HL-60 (cell line): Measurements from ENCODE around the gene PCDHB4.
"Not testable (repeated sequence)": the region's sequence is repeated elsewhere in the genome, so short reads cannot be mapped to it uniquely, and the experiment has no call there.

Source experiments
- DNase-seq, 2 experiments: peaks; one replicate each; pipeline ENCODE4 v3.0.0-alpha.2; 2010 to 2020; ENCODE audit warnings: low read depth in 1 of 2, low spot score in 1 of 2
- H3K27ac ChIP-seq: fragments of 250-450 bp; sonication (Bioruptor Pico); replicated peaks from 2 replicates; pipeline ENCODE4 v1.5.1; 2020; ENCODE audit warnings: mild to moderate bottlenecking, moderate library complexity
- H3K27me3 ChIP-seq: fragments of 250-450 bp; sonication (Bioruptor Pico); 2 replicates; pipeline ENCODE4 v1.5.1; 2021; ENCODE audit warnings: mild to moderate bottlenecking, moderate library complexity; ENCODE audit not compliant: insufficient read depth, poor library complexity, severe bottlenecking
- H3K4me3 ChIP-seq: replicated peaks from 2 replicates; pipeline ENCODE4 v1.5.1; 2011; ENCODE audit warnings: mild to moderate bottlenecking, control low read depth, low read length; ENCODE audit not compliant: insufficient read depth
- GABPA ChIP-seq: IDR thresholded peaks from 2 replicates; pipeline ENCODE4 v1.6.1; 2012; ENCODE audit warnings: low read depth
- POLR2AphosphoS5 ChIP-seq: IDR thresholded peaks from 2 replicates; pipeline ENCODE4 v1.6.1; 2012; ENCODE audit warnings: low read depth
- SPI1 ChIP-seq: IDR thresholded peaks from 2 replicates; pipeline ENCODE4 v1.6.1; 2012; ENCODE audit warnings: low read depth, mild to moderate bottlenecking, borderline replicate concordance
- TF ChIP-seq, protein P1 (sequence below): IDR thresholded peaks from 2 replicates; pipeline ENCODE4 v1.6.1; 2012; ENCODE audit warnings: low read depth; ENCODE audit not compliant: insufficient replicate concordance
- TF ChIP-seq, protein P2 (sequence below): IDR thresholded peaks from one replicate; pipeline ENCODE4 v1.5.1; 2011; ENCODE audit warnings: low read length, control low read depth, inconsistent platforms; ENCODE audit not compliant: insufficient read depth

PCDHB4 gene

DNA sequence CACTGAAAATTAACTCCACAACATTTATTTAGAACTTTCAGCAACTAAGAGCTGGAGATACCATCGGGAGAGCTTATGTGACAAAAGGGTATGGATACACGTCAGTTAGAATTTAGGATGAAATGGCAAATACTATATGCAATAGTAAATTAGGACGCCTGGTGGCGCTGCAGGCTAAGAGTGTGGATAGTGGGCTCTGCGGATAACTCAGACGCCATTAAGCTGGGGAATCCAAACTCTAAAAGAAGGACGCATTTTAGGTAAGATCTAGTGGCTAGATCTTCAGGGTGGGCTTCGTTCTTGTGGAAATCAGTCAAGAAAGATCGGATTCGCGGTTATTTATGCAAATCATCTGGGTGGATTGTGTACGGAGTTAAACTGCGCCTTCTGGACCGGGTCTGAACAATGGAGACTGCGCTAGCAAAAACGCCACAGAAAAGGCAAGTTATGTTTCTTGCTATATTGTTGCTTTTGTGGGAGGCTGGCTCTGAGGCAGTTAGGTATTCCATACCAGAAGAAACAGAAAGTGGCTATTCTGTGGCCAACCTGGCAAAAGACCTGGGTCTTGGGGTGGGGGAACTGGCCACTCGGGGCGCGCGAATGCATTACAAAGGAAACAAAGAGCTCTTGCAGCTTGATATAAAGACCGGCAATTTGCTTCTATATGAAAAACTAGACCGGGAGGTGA is 13.6 kb downstream of the PCDHB4 start, which contains the start of gene PCDHB5:
Gene PCDHB5 (plus strand): TSS at position 177 of the 688 bp plus-strand sequence. CDS start 229 bp downstream, at position 406.
- H3K27me3 ChIP-seq, result no peaks in the 10 kb centered on the region
- TF ChIP-seq, protein P1, sequence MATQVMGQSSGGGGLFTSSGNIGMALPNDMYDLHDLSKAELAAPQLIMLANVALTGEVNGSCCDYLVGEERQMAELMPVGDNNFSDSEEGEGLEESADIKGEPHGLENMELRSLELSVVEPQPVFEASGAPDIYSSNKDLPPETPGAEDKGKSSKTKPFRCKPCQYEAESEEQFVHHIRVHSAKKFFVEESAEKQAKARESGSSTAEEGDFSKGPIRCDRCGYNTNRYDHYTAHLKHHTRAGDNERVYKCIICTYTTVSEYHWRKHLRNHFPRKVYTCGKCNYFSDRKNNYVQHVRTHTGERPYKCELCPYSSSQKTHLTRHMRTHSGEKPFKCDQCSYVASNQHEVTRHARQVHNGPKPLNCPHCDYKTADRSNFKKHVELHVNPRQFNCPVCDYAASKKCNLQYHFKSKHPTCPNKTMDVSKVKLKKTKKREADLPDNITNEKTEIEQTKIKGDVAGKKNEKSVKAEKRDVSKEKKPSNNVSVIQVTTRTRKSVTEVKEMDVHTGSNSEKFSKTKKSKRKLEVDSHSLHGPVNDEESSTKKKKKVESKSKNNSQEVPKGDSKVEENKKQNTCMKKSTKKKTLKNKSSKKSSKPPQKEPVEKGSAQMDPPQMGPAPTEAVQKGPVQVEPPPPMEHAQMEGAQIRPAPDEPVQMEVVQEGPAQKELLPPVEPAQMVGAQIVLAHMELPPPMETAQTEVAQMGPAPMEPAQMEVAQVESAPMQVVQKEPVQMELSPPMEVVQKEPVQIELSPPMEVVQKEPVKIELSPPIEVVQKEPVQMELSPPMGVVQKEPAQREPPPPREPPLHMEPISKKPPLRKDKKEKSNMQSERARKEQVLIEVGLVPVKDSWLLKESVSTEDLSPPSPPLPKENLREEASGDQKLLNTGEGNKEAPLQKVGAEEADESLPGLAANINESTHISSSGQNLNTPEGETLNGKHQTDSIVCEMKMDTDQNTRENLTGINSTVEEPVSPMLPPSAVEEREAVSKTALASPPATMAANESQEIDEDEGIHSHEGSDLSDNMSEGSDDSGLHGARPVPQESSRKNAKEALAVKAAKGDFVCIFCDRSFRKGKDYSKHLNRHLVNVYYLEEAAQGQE, result no peak
- TF ChIP-seq POLR2AphosphoS5 (no peak), SPI1 (no peak), GABPA (no peak)
- TF ChIP-seq, protein P2, sequence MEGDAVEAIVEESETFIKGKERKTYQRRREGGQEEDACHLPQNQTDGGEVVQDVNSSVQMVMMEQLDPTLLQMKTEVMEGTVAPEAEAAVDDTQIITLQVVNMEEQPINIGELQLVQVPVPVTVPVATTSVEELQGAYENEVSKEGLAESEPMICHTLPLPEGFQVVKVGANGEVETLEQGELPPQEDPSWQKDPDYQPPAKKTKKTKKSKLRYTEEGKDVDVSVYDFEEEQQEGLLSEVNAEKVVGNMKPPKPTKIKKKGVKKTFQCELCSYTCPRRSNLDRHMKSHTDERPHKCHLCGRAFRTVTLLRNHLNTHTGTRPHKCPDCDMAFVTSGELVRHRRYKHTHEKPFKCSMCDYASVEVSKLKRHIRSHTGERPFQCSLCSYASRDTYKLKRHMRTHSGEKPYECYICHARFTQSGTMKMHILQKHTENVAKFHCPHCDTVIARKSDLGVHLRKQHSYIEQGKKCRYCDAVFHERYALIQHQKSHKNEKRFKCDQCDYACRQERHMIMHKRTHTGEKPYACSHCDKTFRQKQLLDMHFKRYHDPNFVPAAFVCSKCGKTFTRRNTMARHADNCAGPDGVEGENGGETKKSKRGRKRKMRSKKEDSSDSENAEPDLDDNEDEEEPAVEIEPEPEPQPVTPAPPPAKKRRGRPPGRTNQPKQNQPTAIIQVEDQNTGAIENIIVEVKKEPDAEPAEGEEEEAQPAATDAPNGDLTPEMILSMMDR, result no peak
- H3K27ac ChIP-seq, result no peak within 1 kb of the TSS
- DNase-seq, result no peak
- H3K4me3 ChIP-seq, result no peak within 1 kb of the TSS

DNA sequence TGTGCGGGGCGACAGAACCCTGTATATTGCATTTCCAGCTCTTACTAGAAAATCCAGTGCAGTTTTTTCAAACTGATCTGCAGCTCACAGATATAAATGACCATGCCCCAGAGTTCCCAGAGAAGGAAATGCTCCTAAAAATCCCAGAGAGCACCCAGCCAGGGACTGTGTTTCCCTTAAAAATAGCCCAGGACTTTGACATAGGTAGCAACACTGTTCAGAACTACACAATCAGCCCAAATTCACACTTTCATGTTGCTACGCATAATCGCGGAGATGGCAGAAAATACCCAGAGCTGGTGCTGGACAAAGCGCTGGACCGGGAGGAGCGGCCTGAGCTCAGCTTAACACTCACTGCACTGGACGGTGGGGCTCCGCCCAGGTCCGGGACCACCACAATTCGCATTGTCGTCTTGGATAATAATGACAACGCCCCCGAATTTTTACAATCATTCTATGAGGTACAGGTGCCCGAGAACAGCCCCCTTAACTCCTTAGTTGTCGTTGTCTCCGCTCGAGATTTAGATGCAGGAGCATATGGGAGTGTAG is 14.2 kb downstream of the PCDHB4 start:
- H3K27me3 ChIP-seq, result no peaks in the 10 kb centered on the region
- no peak for TF ChIP-seq SPI1
- TF ChIP-seq, protein P1, result no peak
- TF ChIP-seq GABPA, result no peak
- TF ChIP-seq, protein P2, result no peak
- no peak for TF ChIP-seq POLR2AphosphoS5
- DNase-seq, result no peak
- no peak overlapping the region for H3K27ac ChIP-seq
- H3K4me3 ChIP-seq, result no peak overlapping the region

DNA sequence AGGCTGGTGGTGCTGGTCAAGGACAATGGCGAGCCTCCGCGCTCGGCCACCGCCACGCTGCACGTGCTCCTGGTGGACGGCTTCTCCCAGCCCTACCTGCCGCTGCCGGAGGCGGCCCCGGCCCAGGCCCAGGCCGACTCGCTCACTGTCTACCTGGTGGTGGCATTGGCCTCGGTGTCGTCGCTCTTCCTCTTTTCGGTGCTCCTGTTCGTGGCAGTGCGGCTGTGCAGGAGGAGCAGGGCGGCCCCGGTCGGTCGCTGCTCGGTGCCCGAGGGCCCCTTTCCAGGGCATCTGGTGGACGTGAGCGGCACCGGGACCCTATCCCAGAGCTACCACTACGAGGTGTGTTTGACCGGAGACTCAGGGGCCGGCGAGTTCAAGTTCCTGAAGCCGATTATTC is 15.7 kb downstream of the PCDHB4 start:
- DNase-seq, H3K27ac ChIP-seq, H3K27me3 ChIP-seq, H3K4me3 ChIP-seq: not testable (repeated sequence)

DNA sequence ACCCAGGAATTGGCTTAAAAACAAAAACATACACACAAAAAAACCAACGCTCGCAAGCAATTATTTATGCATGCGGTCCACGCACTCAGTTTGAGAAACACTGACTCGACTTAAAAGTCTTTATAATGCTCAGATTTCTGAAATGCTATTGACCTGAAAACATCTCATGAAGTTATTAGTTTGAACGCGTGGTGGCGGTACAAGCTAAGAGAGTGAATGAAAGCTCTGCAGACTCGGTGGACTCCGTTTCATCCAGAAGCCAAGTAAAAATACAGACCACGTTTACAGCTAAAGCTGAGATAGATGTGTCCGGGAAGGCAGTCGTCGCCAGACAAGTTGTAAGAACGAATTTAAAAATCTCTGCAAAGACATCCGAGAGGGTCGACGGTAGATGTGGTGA is 28.2 kb downstream of the PCDHB4 start, which contains the start of gene PCDHB6:
Gene PCDHB6 (plus strand): TSS at position 246 of the 400 bp plus-strand sequence. CDS start 201 bp downstream, outside the sequence.
- H3K4me3 ChIP-seq, result no peak within 1 kb of the TSS
- no peaks in the 10 kb centered on the region for H3K27me3 ChIP-seq
- TF ChIP-seq, protein P1, result no peak
- TF ChIP-seq, protein P2, result no peak
- TF ChIP-seq SPI1 (no peak), GABPA (no peak), POLR2AphosphoS5 (no peak)
- H3K27ac ChIP-seq, result no peak within 1 kb of the TSS
- DNase-seq, result no peak
